NCI-H526 (cell line): ENCODE measurements around the gene RNF187.
"Not testable (repeated sequence)": the region's sequence is repeated elsewhere in the genome, so short reads cannot be mapped to it uniquely, and the experiment has no call there.

Experiments used
- DNase-seq, 2 experiments: peaks; one replicate each; lab custom pipeline; 2025; lab: John Stamatoyannopoulos, UW

Gene RNF187

DNA sequence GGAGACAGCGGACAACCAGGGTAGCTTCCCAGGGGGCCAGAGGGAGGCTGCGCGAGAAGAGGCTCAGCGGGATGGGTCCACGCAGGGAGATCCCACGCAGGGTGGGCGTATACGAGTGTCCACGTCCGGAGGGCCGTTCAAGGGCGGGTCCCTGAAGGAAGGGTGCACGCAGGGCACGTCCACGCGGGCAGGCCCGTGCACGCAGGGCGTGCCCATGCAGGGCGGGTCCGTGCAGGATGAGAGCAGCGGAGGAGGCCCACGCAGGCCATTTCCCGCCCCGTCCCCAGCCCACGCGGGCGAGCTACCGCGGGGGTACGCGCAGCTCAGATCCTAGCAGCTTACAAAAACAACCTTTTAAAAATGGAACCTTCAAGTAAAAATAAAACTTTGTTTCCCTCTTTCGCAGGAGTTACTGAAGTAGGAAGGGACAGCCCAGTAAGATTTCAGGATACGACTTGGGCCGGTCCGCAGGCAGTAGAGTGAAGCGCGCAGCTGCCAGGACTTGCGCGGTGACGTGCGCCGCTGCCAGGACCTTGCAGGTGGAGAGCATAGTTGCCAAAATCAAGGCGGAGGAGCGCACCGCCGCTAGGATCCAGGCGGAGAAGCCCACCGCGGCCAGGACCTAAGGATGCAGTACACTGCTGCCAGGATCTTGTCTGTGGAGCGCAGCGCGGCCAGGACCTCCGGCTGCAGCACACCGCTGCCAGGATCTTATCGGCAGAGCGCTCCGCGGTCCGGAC is 416 bp upstream of the RNF187 start:
- DNase-seq, result peak; percentile 51 to 86

DNA sequence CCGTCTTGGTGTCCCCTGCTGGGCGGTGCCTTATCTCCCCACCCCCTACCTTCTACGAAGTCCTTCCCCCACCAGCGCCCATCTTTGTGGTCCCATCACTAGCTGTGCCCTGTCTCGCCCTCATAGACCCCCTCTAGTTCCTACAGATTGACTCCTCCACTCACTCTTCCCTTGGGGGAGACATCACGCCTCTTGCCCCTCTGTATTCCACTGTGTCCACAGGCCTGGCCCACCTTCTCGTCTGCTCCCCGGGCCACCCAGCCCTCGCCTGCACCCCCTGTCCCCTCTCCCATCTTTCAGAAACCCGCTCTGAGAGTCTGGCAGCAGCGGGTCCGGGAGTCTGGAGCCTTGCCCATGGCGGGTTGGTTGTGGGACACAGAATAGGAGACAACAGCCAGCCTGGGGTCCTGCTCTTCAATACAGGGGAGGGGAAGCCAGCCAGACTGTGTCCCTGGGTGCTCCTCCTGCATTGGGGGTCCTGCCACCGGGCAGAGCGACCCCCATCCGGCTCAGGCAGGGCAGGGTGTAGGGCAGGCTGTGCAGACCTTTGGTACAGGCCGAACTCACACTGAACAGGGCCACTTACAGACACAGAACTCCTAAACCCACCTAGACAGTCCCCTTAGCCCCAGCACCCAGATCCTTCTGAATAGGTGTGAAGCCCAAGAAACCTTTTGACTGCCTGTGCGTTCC is 1.1 kb downstream of the RNF187 start:
- DNase-seq, result no peak

DNA sequence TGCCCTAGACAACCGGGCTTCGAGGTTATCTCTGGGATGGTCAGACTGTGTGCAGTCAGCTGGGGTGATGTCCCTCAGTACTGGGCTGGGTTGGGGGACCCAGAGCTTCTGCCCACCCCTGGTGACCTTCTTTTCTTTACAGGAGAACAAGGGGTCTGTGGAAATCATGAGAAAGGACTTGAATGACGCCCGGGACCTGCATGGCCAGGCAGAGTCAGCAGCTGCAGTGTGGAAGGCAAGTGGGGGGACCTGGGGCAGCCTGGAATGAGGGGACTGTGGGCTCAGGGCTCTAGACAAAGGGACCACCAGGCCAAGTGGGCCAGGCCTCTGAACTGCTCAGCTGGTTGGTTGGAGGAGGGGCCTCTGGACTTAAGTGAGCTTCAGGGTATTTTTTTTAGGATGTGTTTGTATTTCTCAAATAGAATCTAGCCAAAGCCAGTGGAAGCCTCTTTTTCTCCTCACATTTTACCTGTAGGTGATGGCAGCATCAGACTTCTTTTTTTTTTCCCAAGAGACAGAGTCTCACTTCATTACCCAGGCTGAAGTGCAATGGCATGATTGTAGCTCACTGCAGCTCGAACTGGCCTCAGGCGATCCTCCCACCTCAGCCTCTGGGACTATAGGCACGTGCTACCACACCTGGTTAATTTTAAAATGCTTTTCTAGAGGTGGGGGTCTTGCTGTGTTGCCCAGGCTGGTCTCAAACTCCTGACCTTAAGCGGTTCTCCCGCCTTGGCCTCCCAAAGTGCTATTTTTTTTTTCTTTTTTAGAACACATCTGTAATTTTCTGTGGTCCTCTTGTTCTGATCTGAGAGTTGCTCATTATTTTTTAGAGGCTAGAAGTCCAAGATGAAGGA is 1.9 kb downstream of the RNF187 start:
- no peak for DNase-seq

DNA sequence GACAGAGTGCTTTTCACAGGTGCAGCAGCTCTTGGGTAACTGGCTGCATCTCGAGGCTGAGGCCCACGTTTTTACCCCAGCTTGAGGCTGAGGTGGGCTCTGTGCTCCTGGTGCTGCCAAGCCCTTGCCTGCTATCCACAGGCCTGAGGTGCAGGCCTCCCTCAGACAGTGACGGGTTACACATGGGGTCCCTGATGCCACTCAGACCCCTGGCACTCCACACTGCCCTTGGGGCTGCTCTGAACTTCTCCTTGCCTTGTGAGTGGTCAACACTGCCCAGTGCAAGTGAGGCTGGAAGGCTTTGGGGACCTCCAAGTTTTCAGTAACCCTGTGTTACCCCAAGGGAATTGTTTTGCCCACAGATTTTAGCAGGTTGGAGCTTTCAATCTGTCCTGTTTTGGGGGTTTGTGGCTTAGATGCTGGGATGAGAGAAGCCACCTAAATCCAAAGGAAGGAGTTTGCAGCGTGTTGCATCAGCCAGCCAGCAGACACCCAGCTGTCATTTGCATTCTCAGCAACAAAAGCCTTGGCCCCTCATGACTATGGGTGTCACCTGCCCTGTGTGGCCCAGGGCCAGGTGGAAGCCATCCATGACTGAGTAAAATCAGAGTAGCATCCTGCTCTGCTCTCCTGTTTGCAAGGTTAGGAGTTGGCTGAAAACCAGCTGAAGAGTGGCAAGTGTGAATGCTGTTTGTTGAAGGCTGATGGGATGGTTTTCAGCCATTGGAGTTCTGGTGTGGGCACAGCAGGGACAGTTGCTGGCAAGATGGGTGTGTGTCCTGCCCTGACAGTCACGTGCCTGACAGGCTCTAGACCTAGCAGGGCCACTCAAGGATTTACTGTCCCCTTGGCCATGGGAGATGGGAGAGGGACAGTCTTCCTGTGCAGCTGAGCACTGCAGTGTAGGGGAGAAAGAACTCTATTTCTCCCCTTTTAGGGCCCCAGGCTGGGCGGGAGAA is 3.2 kb downstream of the RNF187 start:
- peak; percentile 7 to 29 for DNase-seq

DNA sequence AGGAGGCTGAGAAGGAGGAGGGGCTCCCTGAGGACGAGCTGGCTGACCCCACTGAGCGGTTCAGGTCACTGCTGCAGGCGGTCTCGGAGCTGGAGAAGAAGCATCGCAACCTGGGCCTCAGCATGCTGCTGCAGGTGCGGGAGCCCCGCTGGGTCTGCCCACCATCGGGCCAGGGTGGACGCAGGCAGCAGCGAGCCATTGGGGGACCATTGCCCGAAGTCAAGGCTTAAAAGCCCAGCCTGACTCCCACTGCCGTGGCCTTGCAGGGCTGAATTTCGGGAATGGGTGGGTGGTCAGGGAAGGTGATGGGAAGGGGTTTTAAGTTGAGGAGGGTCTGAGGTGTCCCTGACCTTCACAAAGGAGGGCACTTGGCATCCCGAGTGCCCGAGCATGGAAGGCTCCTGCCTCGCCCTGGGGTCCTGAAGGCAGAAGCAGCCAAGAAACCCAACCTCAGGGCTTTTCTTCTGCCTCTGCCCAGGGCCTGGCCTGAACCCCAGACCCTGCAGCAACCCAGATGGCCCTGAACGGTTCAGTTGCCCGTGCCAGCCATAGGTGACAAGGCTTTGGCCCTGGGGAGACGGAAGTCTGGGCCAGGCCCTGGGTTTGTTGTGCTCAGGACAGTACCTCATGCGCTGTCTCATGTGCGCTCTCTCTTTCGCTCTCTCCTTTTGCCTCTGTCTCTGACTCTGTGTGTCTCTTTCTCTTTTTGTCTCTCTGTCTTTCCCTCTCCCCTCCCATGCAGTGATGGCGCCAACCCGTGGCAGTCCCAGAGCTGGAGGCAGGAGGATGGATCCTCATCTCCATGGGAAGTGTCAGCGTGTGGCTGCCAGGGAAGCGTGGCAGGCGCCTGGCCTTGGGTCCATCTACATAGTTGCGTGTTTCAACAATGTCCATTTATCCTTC is 6.2 kb downstream of the RNF187 start:
- DNase-seq, result no peak

DNA sequence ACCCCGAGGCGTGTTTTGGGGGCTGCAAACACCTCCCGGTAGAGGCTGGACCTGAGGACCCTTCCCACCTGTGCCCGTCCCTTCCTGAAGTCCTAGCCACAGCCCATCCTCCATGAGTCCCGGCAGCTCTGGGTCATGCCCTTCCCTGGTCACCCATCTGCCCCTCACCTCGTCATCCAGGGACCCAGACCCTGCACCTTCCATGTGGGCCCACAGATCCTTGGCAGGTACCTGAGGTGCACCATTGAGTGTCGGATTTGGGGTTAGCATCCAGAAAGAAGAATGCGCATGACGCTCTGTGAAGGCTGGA is 6.8 kb downstream of the RNF187 start:
- no peak for DNase-seq

DNA sequence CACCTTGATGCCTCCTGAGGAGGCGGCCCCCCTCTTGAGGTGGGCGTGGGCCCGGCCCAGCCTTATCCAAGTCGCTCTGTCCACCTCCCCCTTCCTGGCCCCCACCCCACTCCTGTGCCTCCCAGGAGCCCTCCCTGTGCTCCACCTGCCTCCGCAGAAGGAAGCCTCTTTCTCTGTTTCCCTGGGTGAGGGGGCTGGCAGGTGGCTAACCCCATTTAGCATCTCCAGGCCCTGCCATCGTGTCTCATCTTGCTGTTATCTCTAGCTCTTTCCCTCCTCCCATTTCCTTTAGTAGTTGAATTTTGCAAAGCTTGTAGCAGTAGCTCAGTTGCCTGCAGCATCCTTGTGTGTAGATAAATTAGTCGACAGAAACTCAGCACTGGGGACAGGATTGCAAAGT is 7.2 kb downstream of the RNF187 start:
- DNase-seq, result no peak

DNA sequence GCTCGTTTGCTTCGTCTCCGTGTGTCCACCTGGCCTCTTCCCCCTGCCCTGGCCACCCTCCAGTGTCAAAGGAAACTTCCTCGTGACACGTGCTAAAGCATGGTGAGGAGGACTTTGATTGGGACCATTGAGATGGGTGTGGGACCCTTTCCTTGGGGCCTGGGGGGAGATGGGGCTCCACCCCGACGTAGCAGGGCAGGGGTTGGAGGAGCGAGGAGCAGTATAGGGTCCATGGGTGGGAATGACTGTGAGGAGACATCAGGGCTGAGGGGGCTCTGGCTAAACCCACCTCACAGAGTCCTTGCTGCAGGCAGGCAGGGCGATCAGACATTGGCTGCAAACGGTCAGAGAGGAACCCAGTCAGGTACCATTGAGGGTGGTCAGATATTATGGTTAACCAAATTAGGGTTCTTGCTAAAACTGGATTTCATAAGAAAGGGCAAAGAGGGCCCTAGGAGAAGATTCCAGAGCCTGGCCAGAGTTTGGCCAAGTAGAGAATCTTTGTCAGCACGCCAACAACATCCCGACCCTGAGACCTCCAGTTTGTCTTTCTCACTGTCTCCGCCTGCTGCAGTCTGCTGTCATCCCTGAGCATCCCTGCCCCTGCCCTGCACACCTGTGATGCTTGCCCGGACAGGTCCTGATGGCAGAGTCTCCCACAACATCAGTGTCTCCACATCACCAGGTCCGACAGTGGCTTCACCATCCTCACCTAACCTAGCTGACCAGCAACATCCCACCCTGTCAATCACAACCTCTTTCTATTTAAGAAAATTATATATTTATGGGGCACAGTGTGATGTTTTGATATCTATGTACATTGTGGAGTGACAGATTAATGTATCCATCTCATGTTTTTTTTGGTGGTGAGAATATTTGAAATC is 8.0 kb downstream of the RNF187 start:
- no peak for DNase-seq

DNA sequence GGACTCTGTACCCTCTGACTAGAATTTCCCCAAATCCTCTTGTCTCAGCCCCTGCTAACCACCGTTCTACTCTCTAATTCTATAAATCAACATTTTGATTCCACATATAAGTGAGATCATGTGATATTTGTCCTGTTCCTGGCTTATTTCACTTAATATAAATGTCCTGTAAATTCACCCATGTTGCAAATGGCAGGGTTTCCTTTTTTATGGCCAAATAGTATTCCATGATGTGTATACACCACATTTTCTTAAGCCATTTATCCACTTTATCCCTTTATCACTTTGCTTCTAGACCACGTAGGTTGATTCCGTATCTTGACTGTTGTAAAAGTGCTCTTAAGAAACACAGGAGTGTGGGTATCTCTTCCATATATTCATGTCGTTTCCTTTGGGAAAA is 8.9 kb downstream of the RNF187 start:
- DNase-seq, result no peak

DNA sequence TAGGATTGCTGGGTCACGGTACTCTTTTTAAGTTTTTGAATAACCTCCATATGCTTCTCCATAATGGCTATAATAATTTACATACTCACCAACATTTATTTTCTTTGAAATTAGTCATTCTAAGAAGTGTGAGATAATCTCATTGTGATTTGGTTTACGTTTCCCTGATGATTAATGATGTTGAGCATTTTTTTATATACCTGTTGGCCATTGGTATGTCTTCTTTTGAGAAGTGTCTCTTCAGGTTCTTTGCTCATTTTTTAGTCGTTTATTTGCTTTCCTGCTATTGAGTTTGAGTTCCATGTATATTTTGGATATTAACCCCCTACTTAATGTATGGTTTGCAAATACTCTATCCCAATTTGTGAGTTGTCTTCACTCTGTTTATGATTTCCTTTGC is 9.3 kb downstream of the RNF187 start:
- DNase-seq, result no peak

DNA sequence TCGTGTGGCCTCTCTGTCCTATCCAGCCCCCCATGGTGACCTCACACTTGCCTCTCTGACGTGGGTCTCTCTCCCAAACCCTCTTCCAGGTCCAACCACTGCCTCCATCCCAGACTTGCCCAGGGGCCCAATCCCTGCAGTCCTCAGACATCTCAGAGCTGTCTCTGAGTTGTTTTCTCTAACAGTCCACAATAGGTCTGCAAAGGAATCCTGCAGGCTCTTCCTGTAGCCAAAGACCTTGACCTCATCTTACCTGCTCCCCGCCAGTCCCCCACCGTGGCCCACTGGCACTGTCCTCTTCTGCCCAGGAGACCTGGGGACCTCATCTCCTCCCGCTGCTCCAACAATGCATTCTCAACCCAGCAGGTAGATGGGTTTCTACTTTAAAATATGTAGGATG is 10.0 kb downstream of the RNF187 start:
- no peak for DNase-seq

DNA sequence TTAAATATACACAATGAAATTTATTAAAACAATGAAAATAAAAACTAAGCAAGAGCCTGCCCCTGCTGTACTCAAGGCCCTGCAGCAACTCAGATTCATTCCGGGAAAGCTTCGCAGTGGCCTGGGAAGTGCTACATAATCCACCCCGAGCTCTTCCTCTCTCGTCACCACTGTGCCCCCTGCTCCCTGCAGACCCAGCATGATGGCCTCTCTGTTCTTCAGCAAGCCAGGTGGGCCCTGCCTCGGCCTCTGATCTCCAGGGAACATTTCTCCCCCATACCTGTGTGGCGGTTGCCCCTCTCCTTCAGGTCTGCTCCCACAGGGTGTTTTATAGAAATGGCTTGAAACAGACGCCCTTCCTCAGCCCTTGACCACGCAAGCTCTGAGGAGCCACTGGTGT is 10.6 kb downstream of the RNF187 start:
- no peak for DNase-seq

DNA sequence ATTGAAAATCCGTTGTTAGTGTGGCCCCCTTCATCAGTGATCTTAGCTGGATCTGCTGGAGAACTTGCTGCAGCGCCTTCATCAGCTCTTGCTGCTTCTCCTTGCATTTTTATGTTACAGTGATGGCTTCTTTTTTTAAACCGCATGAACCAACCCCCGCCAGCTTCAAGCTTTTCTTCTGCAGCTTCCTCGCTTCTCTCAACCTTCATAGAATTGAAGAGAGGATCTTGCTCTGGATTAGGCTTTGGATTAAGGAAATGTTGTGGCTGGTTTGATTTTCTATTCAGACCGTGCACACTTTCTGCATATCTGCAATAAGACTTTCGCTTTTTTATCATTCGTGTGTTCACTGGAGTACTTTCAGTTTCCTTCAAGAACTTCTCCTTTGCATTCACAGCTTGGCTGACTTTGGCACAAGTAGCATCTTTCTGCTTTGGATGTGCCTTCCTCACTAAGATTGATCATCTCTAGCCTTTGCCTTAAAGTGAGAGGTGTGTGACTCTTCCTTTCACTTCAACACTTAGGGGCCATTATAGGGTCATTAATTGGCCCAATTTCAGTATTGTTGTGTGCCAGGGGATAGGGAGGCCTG is 13.1 kb downstream of the RNF187 start:
- no peak for DNase-seq

DNA sequence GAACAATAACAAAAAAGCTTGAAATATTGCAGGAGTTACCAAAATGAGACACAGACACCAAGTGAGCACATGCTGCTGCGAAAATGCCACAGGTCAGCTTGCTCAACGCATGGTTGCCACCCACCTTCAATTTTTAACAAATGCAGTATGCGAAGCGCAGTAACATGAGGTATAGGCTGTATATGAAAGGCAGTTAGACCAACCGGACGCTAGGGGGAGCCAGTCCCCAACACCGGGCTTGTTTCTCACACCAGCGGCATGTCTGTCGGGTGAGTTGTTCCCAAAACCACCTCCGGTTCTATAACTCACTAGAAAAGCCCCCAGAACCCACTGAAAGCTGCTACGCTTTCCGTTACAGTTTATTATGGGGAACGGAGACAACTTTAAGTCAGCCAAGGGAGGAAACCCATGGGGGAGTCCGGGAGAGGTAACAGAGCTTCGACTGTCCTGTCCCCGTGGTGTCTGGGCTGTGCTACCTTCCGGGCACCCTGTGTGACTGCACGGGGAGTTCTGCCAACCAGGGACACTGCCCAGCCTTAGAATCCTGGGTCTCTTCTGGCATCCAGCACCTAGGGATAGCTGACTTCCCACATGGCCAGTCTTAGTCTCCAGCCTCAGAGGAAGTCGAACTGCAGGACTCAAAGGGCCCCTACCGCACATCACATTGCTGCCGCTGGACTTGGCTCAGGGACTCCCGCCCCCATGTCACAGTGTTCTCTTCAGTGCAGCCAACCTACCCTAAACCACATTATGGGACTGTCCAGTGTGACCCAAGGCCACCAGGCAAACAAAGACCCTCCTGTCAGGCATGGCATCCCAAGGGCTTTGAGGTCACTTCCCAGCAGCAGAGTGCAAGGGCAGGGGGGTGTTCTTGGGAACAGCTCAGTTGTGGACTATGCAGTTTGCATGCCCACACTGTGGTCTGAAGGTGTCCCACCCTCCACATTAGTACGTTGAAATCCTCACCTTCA is 14.0 kb downstream of the RNF187 start:
- peak; percentile 50 to 80 for DNase-seq

DNA sequence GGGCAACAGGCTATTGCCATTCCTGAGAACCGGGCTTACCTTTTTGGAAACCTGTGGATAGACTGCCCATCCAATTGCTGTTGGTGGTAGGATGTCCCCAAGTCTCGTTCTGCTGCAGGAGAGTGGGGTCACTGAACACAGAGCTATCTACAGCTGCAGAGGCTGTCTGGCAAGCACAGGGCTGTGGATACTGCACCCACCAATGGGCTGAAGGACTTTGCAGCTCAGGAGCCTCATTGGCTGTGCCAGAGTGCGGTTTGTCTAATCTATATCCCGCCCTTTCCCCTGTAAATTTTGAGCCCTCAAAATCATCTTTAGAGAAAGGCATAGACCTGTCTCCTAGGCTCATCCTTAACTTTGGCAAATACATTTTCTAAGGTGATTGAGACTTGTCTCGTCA is 15.3 kb downstream of the RNF187 start:
- DNase-seq, result no peak

DNA sequence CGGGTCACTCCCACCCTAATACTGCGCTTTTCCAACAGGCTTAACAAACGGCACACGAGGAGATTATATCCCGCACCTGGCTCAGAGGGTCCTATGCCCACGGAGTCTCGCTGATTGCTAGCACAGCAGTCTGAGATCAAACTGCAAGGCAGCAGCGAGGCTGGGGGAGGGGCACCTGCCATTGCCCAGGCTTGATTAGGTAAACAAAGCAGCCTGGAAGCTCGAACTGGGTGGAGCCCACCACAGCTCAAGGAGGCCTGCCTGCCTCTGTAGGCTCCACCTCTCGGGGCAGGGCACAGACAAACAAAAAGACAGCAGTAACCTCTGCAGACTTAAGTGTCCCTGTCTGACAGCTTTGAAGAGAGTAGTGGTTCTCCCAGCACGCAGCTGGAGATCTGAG is 18.8 kb downstream of the RNF187 start:
- not testable (repeated sequence) for DNase-seq

DNA sequence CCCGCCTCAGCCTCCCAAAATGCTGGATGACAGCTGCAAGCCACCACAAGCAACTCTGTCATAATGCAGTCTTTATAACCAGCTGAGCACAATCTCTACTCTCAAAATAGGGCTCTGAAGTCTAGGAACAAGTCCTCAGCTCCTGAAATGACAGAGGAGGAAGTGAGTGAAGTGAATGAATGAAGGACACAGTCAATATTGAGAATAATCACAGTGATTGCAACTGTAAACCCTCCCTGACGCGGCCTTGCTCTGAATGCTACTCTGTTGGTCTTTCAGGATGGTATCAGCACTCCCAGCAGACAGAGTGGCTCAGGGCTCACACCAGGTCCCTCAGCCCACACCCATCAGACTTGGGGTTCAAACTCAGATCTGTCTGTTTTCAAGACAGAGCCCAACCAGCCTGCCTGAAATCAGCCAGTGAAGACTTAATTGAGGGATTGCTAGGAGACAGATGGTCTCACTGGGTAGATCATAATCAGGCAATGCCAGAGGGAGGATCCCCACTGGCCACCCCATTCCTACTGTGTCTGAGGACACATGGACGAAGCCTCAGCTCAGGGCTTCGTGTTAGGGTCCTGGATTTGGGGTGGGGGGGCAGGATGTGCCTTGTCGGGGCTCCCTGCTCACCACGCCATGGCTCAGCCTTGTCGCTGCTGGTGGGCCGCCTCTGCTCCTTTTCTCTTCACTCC is 20.9 kb downstream of the RNF187 start:
- no peak for DNase-seq
